A549 treated with AZD2906 at 1 μM for 4 hours (cell line): ENCODE results near the gene CHD9. TPM values are rescaled to one million over a fixed set of nuclear protein-coding genes. Genes with fewer than 3 reads are reported as not detected.

Experiments
- total RNA-seq: library from RNA; stranded (reverse); fragments of 200-300 nt; extraction: Qiagen RNA extraction; gene quantifications from 5 replicates; pipeline ENCODE4 v1.2.3, GENCODE V29; 2022

Gene CHD9
- 13.2 to 19.0 TPM (median 14.7 TPM) in 5 replicates for total RNA-seq

DNA sequence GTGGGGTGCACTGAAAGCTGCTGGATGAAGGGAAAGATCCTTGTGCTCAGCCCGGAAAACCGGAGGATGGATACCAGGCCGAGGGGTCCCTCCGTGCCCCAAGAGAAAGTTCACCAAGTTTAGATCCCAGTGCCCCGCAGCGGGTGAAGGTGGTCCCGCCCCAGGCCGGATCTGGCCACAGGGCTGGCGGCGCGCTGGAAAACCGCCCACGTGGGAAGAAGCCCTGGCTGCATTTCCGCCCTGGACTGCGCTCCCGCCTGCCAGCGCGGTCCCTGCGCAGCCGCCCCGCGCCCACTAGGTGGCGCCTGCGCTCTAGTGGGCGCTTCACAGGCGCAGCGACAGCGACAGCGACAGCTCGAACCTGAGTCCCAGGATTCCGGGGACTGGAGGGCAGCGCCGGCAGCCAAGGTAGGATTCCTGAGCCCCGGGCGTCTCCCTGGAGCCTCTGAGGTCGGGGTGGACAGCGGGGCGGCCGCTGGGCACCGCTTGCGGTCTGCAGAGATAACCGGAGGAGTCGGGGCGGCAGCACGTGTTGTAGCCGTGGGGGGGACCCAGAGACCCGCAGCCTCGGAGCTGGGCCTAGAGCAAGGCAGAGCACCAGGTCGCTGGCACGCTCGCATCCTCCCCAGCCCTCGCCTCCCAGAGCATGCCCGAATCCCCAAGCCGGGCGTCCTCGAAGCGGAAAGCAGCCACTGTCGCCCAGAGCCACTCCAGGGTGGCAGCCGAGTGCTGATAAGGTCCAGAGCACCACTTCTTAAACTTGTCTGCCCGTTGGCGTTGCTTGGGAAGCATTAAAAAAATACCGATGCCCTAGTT lies at the start of gene CHD9:
Gene CHD9 (plus strand): TSS at position 322 of the 816 bp plus-strand sequence. CDS start 101,099 bp downstream, outside the sequence.

GRCh38 chr16:53052519-53053501 lies 2.0 kb upstream of the CHD9 start, which contains the start of gene CHD9NB:
Gene CHD9NB, minus strand, starts transcription at chr16:53052897. Its CDS starts 8,739 bp downstream, at chr16:53044158.

Other genes starting within 250 kb of the CHD9 start
- gene CHD9NB, start 2.1 kb upstream of the CHD9 start, total RNA-seq: 0.88 to 1.3 TPM (median 1.1 TPM) in 5 replicates